CD4-positive, alpha-beta T cell treated with Interleukin-1 beta for 1 hour (primary cell): ENCODE data around the gene YIPF6.
"Not testable (repeated sequence)": the region's sequence is repeated elsewhere in the genome, so short reads cannot be mapped to it uniquely, and the experiment has no call there.

Experiments
- DNase-seq, 2 donors: peaks; one replicate each; pipeline ENCODE4 v3.0.0-alpha.2; 2020 to 2022

The YIPF6 gene

DNA sequence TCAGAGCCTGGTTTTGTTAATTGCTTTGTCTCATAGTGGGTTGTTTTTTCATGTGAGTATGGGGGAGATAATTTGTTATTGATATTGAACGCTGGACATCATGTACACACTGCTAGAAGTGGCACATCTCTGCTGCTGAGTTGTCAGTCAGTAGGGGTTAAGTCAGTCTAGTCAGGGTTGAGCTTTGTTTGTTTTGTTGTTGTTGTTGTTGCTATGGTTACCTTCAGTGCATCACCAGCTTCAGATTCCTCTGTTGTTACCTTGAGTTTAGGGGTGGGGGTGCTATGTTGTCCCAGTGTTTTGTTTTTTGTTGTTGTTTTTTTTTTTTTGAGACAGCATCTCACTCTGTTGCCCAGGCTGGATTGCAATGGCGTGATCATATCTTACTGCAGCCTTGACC, 9.9 kb downstream of the YIPF6 start:
- peak; percentile 4 to 46 for DNase-seq

GRCh38 chrX:68511255-68511654, 12.4 kb downstream of the YIPF6 start:
- DNase-seq, result peak; percentile 16 to 49

DNA sequence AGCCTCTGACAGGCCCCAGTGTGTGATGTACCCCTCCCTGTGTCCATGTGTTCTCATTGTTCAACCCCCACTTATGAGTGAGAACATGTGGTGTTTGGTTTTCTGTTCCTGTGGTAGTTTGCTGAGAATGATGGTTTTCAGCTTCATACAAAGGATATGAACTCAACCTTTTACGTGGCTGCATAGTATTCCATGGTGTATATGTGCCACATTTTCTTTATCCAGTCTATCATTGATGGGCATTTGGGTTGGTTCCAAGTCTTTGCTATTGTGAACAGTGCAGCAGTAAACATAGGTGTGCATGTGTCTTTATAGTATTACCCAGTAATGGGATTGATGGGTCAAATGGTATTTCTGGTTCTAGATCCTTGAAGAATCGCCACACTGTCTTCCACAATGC, 25.8 kb downstream of the YIPF6 start:
- DNase-seq, result not testable (repeated sequence)

DNA sequence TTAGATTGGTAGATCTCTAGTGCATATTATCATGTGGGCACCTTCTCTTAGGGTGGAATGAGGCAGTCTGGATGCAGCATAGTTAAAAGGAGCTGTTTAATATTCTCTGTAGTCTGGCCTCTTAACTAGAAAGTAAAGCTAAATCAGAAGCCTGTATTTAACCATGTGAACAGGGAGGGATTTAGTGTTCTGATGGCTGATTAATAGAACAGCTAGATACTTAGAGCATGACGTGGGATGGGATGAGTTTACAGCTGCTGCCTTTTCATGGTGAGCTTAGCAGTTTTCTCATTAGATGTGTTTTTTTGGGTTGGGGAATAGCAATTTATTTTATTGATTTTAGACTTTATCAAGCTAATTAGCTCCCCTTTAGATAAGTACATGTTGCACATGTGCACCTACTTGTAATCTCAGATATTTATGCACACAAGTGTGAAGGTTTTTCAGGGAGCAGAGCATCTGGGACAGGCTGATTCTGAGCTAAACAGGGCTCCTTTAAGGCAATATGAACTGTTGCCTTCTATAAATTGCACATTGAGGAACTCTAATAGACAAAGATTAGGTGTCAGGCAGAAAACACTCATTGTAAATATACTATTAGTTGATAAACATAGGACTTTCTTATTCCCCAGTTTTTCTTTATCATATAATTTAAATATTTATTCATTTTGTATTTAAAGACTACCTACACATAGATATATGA, 34.1 kb downstream of the YIPF6 start:
- DNase-seq, result no peak

DNA sequence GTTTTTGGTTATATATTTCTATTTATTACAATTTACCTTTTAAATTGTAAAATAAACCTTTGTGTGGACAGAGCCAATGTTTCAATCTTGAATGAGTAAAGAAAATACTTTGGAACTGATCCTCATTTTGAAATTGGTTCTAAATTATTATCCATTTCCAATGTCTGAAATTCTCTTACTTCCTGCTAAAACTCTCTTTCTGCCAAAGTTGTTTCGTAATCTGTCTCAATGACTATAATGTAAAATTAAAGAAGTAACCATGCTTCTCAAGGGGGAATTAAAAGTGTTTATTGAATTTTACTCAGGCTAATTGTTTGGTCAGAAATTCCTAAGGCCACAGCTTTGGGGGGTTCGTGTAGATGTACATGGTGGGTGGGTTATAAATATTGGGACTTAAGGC, 34.8 kb downstream of the YIPF6 start:
- DNase-seq, result no peak

GRCh38 chrX:68534691-68535090, 35.8 kb downstream of the YIPF6 start:
- DNase-seq, result no peak

GRCh38 chrX:68536429-68536828, 37.6 kb downstream of the YIPF6 start:
- DNase-seq, result no peak

DNA sequence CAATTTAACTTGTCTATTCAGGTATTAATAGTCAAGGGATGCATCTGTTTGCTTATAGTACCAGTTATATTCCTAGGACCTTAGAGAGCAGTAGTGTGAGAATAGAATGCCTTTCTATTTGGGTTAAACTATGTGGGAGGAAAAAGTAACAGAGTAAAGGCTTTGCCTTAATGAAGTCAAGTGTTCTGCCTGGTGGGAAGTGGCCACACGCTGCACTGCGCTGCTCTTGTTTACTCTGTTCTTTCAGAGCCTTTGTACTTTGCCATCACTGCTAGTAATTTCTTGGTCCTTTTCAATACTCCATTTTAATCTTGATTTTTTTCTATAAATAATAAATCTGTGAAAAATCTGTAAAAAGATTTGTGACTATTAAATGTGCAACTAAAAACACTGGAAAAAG, 38.0 kb downstream of the YIPF6 start:
- no peak for DNase-seq

DNA sequence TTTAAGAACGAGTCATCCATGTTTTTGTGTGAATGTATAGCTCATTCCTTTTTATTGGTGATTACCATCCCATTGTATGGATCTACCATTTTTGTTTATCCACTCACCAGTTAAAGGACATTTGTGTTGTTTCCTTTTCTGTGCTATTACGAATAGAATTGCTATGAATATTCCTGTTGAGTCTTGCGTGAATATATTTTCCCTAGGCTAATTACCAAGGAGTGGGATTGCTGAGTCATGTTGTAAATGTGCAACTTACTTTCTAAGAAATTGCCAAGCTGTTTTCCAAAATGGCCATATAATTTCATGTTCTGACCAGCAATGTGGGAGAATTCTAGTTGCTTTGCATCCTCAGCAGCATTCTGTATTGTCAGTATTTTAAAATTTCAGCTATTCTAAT, 51.3 kb downstream of the YIPF6 start:
- no peak for DNase-seq

DNA sequence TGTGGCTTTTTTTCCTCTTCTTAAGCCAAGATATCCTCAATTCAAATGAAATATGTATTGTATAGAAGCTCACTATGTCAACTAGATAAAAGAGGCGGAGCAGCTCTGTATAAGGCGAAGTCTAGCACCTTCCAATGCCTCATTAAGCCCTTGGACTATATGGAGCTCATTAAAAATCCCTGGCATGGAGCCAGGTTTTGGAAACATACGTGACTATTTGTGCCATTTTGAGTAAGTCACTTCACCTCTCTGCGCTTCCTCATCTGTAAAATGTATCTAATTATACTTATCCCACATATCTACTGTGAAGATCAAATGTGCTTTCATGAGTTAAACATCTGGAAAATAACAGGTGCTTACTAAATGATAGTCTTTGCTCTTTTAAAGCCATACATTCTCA, 57.2 kb downstream of the YIPF6 start:
- DNase-seq, result no peak

- DNase-seq, result not testable (repeated sequence)
Measured at GRCh38 chrX:68557126-68557525, 58.3 kb downstream of the YIPF6 start.

DNA sequence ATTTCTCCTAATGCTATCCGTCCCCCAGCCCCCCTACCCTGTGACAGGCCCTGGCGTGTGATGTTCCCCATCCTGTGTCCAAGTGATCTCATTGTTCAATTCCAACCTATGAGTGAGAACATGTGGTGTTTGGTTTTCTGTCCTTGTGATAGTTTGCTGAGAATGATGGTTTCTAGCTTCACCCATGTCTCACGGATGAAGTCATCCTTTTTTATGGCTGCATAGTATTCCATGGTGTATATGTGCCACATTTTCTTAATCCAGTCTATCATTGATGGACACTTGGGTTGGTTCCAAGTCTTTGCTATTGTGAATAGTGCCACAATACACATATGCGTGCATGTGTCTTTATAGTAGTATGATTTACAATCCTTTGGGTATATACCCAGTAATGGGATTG, 61.1 kb downstream of the YIPF6 start:
- DNase-seq, result not testable (repeated sequence)

GRCh38 chrX:68568136-68568535, 69.3 kb downstream of the YIPF6 start:
- DNase-seq, result no peak

- no peak for DNase-seq
Measured at GRCh38 chrX:68570598-68570997, 71.7 kb downstream of the YIPF6 start.

- no peak for DNase-seq
Measured at GRCh38 chrX:68571292-68571609, 72.4 kb downstream of the YIPF6 start.

GRCh38 chrX:68571610-68572311, 72.9 kb downstream of the YIPF6 start:
- no peak for DNase-seq

- DNase-seq, result no peak
Measured at GRCh38 chrX:68574240-68574639, 75.4 kb downstream of the YIPF6 start.

DNA sequence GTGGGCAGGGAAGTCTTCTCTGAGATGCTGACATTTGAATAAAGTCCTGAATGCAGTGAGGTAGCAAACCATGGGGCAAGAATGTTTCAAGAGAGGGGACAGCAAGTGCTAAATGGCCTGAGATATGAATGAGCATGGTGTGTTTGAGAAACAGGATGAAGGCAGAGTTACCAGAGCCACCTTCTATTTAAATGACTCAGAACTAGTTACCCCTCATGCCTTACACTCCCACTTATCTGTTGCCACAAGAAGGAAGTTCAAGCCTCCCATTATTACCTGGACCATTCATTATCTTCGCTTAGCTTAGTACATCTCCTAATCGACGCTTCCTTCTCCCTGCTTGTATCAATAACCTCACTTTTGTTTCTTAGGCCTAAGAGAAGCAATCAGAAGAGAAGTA, 81.0 kb downstream of the YIPF6 start:
- no peak for DNase-seq

DNA sequence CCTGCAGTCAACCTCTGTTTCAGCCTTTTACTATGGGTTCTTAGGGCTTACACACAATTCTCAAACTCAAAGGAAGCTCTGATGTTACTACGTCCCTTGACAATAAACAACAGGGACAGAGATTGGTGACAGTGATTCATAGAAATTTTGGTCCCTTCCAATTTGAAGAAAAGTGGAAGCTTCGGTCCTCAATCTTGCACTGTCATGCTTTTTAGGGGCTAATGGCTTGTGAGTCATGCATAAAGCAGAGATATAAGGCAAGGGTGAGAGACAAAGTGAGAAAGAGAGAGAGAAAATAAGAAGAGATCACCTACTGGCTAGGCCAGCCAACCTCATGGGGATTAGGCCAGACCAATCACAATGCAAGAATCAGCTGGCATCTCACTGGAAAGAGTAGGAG, 85.4 kb downstream of the YIPF6 start:
- no peak for DNase-seq
